Ovary (tissue), 3 donors: Measurements from ENCODE around the gene TCERG1L.

Experiments used
- EP300 ChIP-seq: sonication (generic); formaldehyde crosslinking; IDR thresholded peaks from one replicate; pipeline ENCODE4 v1.6.1; 2017; ENCODE audit warnings: antibody characterized with exemption
- TF ChIP-seq, protein P1 (sequence below), 3 donors: fragments of 450-650 bp in 2 of 3; fragments of 200-600 bp in 1 of 3; IDR thresholded peaks; one replicate each; pipeline versions ENCODE4 v1.5.1 to v1.8.0; 2016 to 2022; ENCODE audit warnings: antibody characterized with exemption in 3 of 3, mild to moderate bottlenecking in 1 of 3
- donor health status: DM: no; HTN: no; CAD: no.

DNA sequence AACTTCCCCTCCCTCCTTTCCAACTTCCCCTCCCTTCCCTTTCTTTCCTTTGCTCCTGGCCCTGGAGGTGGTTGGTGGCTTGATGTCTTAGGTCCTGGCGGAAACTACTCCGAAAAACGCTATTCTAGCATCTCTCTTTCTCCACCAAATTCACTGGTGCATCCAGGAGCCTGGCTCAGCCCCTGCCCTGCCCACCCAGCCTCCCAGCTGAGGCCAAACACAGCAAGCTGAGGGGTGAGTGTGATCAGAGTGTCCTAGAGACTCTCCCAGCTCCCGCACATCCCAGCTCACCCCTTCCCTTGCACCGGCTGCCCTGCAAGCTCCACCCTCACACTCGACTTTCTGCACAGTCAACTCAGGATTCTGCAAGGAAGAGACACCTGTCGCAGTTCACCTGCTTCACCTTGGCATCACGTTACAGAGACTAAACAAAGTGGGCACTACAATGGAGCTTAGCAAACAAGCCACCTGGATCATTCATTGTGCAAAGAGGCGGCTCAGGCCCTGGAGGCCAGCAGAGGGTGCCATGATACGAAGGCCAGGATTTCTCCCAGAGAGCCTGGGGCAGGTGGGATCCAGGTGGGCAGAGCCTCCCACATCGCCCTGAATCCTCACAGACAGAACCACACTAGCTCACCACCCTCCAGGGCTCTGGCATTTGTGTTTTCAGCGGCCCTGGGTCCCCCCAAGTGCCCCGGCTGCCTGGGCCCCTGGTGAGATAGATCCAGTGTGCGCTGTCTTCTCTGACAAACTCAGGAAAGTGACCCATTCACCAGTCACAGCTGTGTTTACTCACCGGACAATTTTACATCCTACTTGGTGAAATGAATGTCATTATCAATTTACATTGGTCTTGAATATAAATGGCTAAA is 169.6 kb downstream of the TCERG1L start:
- TF ChIP-seq, protein P1, sequence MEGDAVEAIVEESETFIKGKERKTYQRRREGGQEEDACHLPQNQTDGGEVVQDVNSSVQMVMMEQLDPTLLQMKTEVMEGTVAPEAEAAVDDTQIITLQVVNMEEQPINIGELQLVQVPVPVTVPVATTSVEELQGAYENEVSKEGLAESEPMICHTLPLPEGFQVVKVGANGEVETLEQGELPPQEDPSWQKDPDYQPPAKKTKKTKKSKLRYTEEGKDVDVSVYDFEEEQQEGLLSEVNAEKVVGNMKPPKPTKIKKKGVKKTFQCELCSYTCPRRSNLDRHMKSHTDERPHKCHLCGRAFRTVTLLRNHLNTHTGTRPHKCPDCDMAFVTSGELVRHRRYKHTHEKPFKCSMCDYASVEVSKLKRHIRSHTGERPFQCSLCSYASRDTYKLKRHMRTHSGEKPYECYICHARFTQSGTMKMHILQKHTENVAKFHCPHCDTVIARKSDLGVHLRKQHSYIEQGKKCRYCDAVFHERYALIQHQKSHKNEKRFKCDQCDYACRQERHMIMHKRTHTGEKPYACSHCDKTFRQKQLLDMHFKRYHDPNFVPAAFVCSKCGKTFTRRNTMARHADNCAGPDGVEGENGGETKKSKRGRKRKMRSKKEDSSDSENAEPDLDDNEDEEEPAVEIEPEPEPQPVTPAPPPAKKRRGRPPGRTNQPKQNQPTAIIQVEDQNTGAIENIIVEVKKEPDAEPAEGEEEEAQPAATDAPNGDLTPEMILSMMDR (IDR thresholded peaks at IDR 0.05): no peak
- TF ChIP-seq EP300: no peak
